Astrocyte (in vitro differentiated cells and primary cell): ENCODE measurements around the gene TRAPPC3. TPM values are rescaled to one million over a fixed set of nuclear protein-coding genes. Genes with fewer than 3 reads are reported as not detected.

ENCODE experiments used
- DNase-seq: peaks from one replicate; pipeline ENCODE4 v3.0.0-alpha.2; 2010; ENCODE audit warnings: low read depth
- FAIRE-seq: peaks from 2 replicates; lab custom pipeline; 2011; peaks lifted over from hg19 to GRCh38; lab: Jason Lieb, UNC
- H2AFZ ChIP-seq: 2 replicates; pipeline ENCODE4 v1.6.0; 2012; ENCODE audit warnings: low read depth, low read length, inconsistent platforms
- H3K27ac ChIP-seq: 2 replicates; pipeline ENCODE4 v1.5.1; 2011; ENCODE audit warnings: low read depth, low read length, inconsistent platforms
- H3K27me3 ChIP-seq: 2 replicates; pipeline ENCODE4 v1.6.0; 2011; ENCODE audit warnings: low read length, inconsistent platforms; ENCODE audit not compliant: insufficient read depth
- H3K36me3 ChIP-seq: 2 replicates; pipeline ENCODE4 v1.5.1; 2011; ENCODE audit warnings: low read length, inconsistent platforms; ENCODE audit not compliant: insufficient read depth
- H3K4me1 ChIP-seq: 2 replicates; pipeline ENCODE4 v1.5.1; 2011; ENCODE audit warnings: low read length, inconsistent platforms; ENCODE audit not compliant: insufficient read depth
- H3K4me2 ChIP-seq: 2 replicates; pipeline ENCODE4 v1.6.0; 2012; ENCODE audit warnings: low read length, inconsistent platforms
- H3K4me3 ChIP-seq: 2 replicates; pipeline ENCODE4 v1.5.1; 2011; ENCODE audit warnings: low read depth, mild to moderate bottlenecking, low read length, inconsistent platforms; ENCODE audit not compliant: insufficient read depth
- H3K79me2 ChIP-seq: 2 replicates; pipeline ENCODE4 v1.6.0; 2012; ENCODE audit warnings: mild to moderate bottlenecking, low read length, inconsistent platforms; ENCODE audit not compliant: insufficient read depth
- H3K9ac ChIP-seq: 2 replicates; pipeline ENCODE4 v1.6.0; 2012; ENCODE audit warnings: mild to moderate bottlenecking, low read length, inconsistent platforms
- H3K9me3 ChIP-seq: 2 replicates; pipeline ENCODE4 v1.5.1; 2012; ENCODE audit warnings: low read depth, mild to moderate bottlenecking, low read length, inconsistent platforms; ENCODE audit not compliant: insufficient read depth
- H4K20me1 ChIP-seq: 2 replicates; pipeline ENCODE4 v1.6.0; 2012; ENCODE audit warnings: low read length, inconsistent platforms; ENCODE audit not compliant: insufficient read depth
- H3K27ac Mint-ChIP-seq: one replicate; pipeline ENCODE4 v1.8.0; 2021; ENCODE audit warnings: mild to moderate bottlenecking, mixed read lengths; ENCODE audit not compliant: unreplicated experiment
- H3K27me3 Mint-ChIP-seq: one replicate; pipeline ENCODE4 v1.8.0; 2021; ENCODE audit warnings: low read depth, mixed read lengths; ENCODE audit not compliant: unreplicated experiment
- H3K36me3 Mint-ChIP-seq: one replicate; pipeline ENCODE4 v1.8.0; 2021; ENCODE audit warnings: low read depth, mixed read lengths; ENCODE audit not compliant: unreplicated experiment
- H3K4me1 Mint-ChIP-seq: one replicate; pipeline ENCODE4 v1.8.0; 2021; ENCODE audit warnings: low read depth, mixed read lengths; ENCODE audit not compliant: unreplicated experiment
- H3K4me3 Mint-ChIP-seq: one replicate; pipeline ENCODE4 v1.8.0; 2021; ENCODE audit warnings: mild to moderate bottlenecking, moderate library complexity, mixed read lengths; ENCODE audit not compliant: unreplicated experiment
- H3K9me3 Mint-ChIP-seq: one replicate; pipeline ENCODE4 v1.8.0; 2021; ENCODE audit warnings: mild to moderate bottlenecking, mixed read lengths; ENCODE audit not compliant: unreplicated experiment
- CTCF ChIP-seq: IDR thresholded peaks from 2 replicates; pipeline ENCODE4 v1.5.1; 2011; ENCODE audit warnings: low read depth, mild to moderate bottlenecking, inconsistent platforms, low read length, moderate library complexity; ENCODE audit not compliant: insufficient read depth
- EZH2 ChIP-seq: IDR thresholded peaks from 2 replicates; pipeline ENCODE4 v1.6.1; 2012; ENCODE audit warnings: mild to moderate bottlenecking, low read length, inconsistent platforms; ENCODE audit not compliant: insufficient read depth
- total RNA-seq: library from RNA; stranded (reverse); gene quantifications from 2 replicates; pipeline ENCODE4 v1.2.1, GENCODE V29; 2021

TRAPPC3 gene
- total RNA-seq, 1 donor from 2014 or later = 87.1 TPM

DNA sequence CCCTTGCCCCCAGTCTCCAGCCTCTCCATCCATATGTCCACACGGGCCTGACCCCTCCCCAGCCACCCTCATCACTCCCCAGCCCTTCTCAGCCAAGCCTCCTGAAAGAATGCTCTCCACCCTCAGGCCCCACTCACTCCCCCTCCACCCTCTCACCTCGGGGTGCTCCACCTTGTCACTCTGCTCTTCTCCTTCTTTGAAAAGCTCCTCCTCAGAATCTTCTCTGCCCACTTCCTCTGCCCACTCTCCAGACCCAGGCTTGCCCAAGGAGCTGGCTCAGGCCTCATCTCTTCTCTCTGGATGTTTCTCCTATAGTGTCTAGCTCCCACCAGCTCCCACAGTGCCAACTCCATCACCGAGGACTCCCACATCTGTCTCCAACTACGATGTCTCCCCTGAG lies 38.1 kb downstream of the TRAPPC3 start:
- H3K4me3 Mint-ChIP-seq = peak overlapping the region; percentile 68
- FAIRE-seq = no peak
- H3K27ac Mint-ChIP-seq = peak overlapping the region; percentile 53

DNA sequence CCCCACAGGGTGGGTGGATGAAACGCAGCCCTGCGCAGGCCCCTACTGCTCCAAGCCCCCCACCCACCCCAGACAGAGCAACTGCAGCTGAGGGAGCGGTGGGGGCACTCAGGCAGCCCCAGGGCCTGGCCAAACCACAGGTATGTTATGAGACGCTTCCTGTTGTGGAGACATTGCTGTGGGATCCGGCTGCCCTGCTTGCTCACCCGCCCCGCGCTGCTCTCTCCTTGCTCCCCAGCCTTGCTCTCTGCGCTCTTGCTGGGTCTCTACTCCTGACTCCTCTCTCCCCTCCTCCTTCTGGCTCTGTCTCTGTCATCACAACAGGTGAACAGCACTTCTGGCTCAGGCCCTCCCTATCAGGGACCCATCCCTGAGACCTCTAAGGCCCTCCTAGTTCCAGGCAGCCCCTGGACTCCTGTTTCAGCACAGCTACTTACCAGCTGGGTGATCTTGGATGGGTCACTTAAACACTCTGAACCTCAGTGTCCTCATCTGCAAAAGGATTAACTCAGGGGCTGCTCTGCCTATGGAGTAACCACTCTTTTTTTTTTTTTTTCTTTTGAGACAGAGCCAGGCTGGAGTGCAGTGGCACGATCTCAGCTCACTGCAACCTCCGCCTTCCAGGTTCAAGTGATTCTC lies 40.1 kb downstream of the TRAPPC3 start:
- H3K9ac ChIP-seq = peak overlapping the region; percentile 64
- peak overlapping the region; percentile 99 for H3K27ac Mint-ChIP-seq
- FAIRE-seq = peak; percentile 55
- H3K79me2 ChIP-seq = no peaks in the 10 kb centered on the region
- peaks cover 23% of the 10 kb centered on the region for H3K4me1 ChIP-seq
- no peaks in the 10 kb centered on the region for H4K20me1 ChIP-seq
- peak overlapping the region; percentile 81 for H3K4me2 ChIP-seq
- DNase-seq = peak; percentile 84
- peak overlapping the region; percentile 74 for H2AFZ ChIP-seq
- no peak for TF ChIP-seq CTCF
- no peak for TF ChIP-seq EZH2
- peak overlapping the region; percentile 70 for H3K27ac ChIP-seq
- no peaks in the 10 kb centered on the region for H3K9me3 ChIP-seq
- H3K9me3 Mint-ChIP-seq = peaks cover 1% of the 10 kb centered on the region
- H3K4me1 Mint-ChIP-seq = peaks cover 30% of the 10 kb centered on the region
- H3K27me3 Mint-ChIP-seq = peaks cover 15% of the 10 kb centered on the region
- H3K4me3 ChIP-seq = peak overlapping the region; percentile 40
- H3K4me3 Mint-ChIP-seq = peak overlapping the region; percentile 74
- H3K36me3 ChIP-seq = no peaks in the 10 kb centered on the region
- no peaks in the 10 kb centered on the region for H3K27me3 ChIP-seq
- peaks cover 3% of the 10 kb centered on the region for H3K36me3 Mint-ChIP-seq

More for the DNA sequence above, 38.1 kb downstream of the TRAPPC3 start:
- H3K9ac ChIP-seq = no peak overlapping the region
- H3K4me2 ChIP-seq = no peak overlapping the region
- H3K9me3 Mint-ChIP-seq = peaks cover 1% of the 10 kb centered on the region
- no peak overlapping the region for H3K4me3 ChIP-seq
- no peak for TF ChIP-seq CTCF
- TF ChIP-seq EZH2 = no peak
- H3K27me3 Mint-ChIP-seq = peaks cover 15% of the 10 kb centered on the region
- no peak for DNase-seq
- H4K20me1 ChIP-seq = no peaks in the 10 kb centered on the region
- H3K36me3 Mint-ChIP-seq = peaks cover 3% of the 10 kb centered on the region
- no peaks in the 10 kb centered on the region for H3K27me3 ChIP-seq
- H3K27ac ChIP-seq = no peak overlapping the region
- H3K4me1 Mint-ChIP-seq = peaks cover 33% of the 10 kb centered on the region
- no peak overlapping the region for H2AFZ ChIP-seq
- peaks cover 42% of the 10 kb centered on the region for H3K4me1 ChIP-seq
- no peaks in the 10 kb centered on the region for H3K36me3 ChIP-seq
- H3K9me3 ChIP-seq = no peaks in the 10 kb centered on the region
- H3K79me2 ChIP-seq = no peaks in the 10 kb centered on the region

DNA sequence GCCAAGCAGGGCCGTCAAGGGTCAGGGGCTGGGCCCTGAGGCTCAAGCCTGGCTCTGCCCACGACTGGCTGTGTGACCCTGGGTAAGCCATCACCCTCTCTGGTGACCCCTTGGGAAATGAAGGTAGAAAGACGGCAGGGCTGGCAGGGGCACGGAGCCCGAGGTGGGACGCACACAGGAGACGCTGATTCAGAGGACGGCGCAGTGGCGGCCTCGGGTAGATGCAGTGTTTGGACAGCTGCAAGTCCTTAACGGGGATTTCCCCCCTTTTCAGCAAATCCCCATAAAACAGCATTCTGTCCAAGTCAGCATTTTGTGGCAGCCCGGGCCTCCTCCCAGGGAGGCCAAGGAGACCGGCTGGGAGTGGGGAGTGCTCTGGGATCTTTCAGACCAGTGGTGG lies 41.0 kb downstream of the TRAPPC3 start:
- Histone ChIP-seq H3K9ac (peak overlapping the region; percentile 64), H3K27ac (no peak overlapping the region), H3K4me2 (peak overlapping the region; percentile 81), H3K79me2 (no peaks in the 10 kb centered on the region), H3K36me3 (no peaks in the 10 kb centered on the region), H3K4me3 (no peak overlapping the region), H3K9me3 (no peaks in the 10 kb centered on the region), H3K4me1 (peaks cover 23% of the 10 kb centered on the region), H4K20me1 (no peaks in the 10 kb centered on the region), H2AFZ (peak overlapping the region; percentile 3), H3K27me3 (no peaks in the 10 kb centered on the region)
- Mint-ChIP-seq H3K27ac (peak overlapping the region; percentile 75), H3K9me3 (peaks cover 1% of the 10 kb centered on the region), H3K36me3 (peaks cover 3% of the 10 kb centered on the region), H3K4me3 (peak overlapping the region; percentile 14), H3K4me1 (peaks cover 30% of the 10 kb centered on the region), H3K27me3 (peaks cover 11% of the 10 kb centered on the region)
- peak; percentile 58 for DNase-seq
- no peak for FAIRE-seq
- TF ChIP-seq CTCF (no peak), EZH2 (no peak)
